Chondrocyte (in vitro differentiated cells): ENCODE data around the gene LIPK. TPM values are rescaled to one million over a fixed set of nuclear protein-coding genes. Genes with fewer than 3 reads are reported as not detected.
"Not testable (repeated sequence)": the region's sequence is repeated elsewhere in the genome, so short reads cannot be mapped to it uniquely, and the experiment has no call there.

Source experiments
- DNase-seq: peaks from one replicate; pipeline ENCODE4 v3.0.0; 2021; ENCODE audit warnings: mixed read lengths, low spot score
- H3K27ac Mint-ChIP-seq: one replicate; pipeline ENCODE4 v1.8.0; 2021; ENCODE audit warnings: mild to moderate bottlenecking, moderate library complexity, mixed read lengths; ENCODE audit not compliant: unreplicated experiment
- H3K27me3 Mint-ChIP-seq: 2 replicates; pipeline ENCODE4 v1.8.0; 2021; ENCODE audit warnings: low read depth, mixed read lengths
- H3K36me3 Mint-ChIP-seq: 2 replicates; pipeline ENCODE4 v1.8.0; 2021; ENCODE audit warnings: low read depth, mixed read lengths
- H3K4me1 Mint-ChIP-seq: 2 replicates; pipeline ENCODE4 v1.8.0; 2021; ENCODE audit warnings: low read depth, mild to moderate bottlenecking, mixed read lengths
- H3K4me3 Mint-ChIP-seq: one replicate; pipeline ENCODE4 v1.8.0; 2021; ENCODE audit warnings: mild to moderate bottlenecking, moderate library complexity, mixed read lengths; ENCODE audit not compliant: unreplicated experiment
- H3K9me3 Mint-ChIP-seq: 2 replicates; pipeline ENCODE4 v1.8.0; 2021; ENCODE audit warnings: low read depth, mixed read lengths
- CTCF ChIP-seq: fragments of 200-600 bp; sonication (generic); IDR thresholded peaks from 2 replicates; pipeline ENCODE4 v1.5.0; 2021; ENCODE audit warnings: antibody characterized with exemption, mild to moderate bottlenecking, moderate library complexity
- total RNA-seq: library from RNA; stranded (reverse); gene quantifications from 3 replicates; pipeline ENCODE4 v1.2.1, GENCODE V29; 2021

LIPK gene
- total RNA-seq, 1 donor from 2014 or later: not detected

DNA sequence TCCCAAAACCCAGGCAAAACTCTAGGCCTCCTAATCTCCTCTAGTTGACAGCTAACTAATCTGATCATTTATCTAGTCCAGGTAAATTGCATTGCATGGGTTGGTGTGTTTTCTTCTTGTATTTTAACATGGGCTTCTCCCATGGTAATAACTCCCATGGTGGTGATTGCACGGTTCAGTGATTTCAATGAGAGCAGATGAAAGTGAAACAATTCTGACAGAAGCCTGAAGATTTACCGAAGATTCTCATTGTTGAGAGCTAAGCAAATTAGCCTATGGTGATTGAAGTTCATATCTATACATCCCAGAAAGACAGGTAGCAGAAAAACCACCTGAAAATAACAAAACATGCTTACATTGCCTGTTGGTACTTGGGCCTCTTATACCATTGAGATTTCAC is 27.2 kb downstream of the LIPK start:
- H3K9me3 Mint-ChIP-seq: no peaks in the 10 kb centered on the region
- no peaks in the 10 kb centered on the region for H3K36me3 Mint-ChIP-seq
- H3K4me3 Mint-ChIP-seq: no peak overlapping the region
- TF ChIP-seq CTCF: no peak
- H3K27ac Mint-ChIP-seq: no peak overlapping the region
- DNase-seq: no peak
- H3K27me3 Mint-ChIP-seq: peaks cover 7% of the 10 kb centered on the region
- H3K4me1 Mint-ChIP-seq: no peaks in the 10 kb centered on the region

GRCh38 chr10:88735661-88736060 is 29.6 kb downstream of the LIPK start:
- Mint-ChIP-seq H3K4me1 (no peaks in the 10 kb centered on the region), H3K9me3 (no peaks in the 10 kb centered on the region), H3K36me3 (no peaks in the 10 kb centered on the region), H3K27me3 (peaks cover 10% of the 10 kb centered on the region), H3K4me3 (no peak overlapping the region), H3K27ac (no peak overlapping the region)
- no peak for DNase-seq
- no peak for TF ChIP-seq CTCF

DNA sequence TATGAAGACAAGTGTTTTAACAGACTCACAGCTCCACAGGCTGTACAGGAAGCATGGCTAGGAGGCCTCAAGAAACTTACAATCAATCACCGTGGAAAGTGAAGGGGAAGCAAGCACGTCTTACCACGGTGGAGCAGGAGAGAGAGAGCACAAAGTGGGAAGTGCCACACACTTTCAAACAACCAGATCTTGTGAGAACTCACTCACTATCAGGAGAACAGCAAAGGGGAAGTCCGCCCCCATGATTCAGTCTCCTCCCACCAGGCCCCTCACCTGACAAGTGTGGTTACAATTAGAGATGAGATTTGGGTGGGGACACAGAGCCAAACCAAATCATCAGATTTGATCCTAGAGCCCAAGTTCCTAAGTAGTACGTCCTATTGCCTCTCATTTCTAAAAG is 35.9 kb downstream of the LIPK start:
- not testable (repeated sequence) for DNase-seq, H3K27ac Mint-ChIP-seq, H3K4me3 Mint-ChIP-seq, H3K4me1 Mint-ChIP-seq, H3K36me3 Mint-ChIP-seq
- Mint-ChIP-seq H3K9me3 (peaks cover 18% of the 10 kb centered on the region), H3K27me3 (peaks cover 33% of the 10 kb centered on the region)

DNA sequence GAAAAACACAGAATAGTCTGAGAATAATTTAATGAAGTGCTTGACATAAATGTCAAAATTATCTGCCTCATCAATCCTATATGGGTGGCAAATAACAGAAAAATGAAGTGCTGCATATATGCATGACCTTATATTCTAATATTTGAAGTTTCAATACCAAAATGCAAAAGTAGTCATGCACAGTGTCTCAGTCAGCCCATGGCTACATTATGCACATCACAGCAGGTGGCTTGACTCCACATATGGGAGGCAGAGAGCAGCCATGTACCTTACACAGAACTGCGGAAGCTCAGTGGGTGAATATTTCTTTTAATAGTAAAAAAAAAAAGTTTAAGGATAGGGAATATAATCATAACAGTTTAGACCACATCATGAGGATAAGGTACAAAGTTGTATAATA is 36.4 kb downstream of the LIPK start:
- no peak for DNase-seq
- H3K4me3 Mint-ChIP-seq: no peak overlapping the region
- H3K27me3 Mint-ChIP-seq: peaks cover 35% of the 10 kb centered on the region
- no peak overlapping the region for H3K27ac Mint-ChIP-seq
- TF ChIP-seq CTCF: no peak
- no peaks in the 10 kb centered on the region for H3K36me3 Mint-ChIP-seq
- no peaks in the 10 kb centered on the region for H3K4me1 Mint-ChIP-seq
- peaks cover 18% of the 10 kb centered on the region for H3K9me3 Mint-ChIP-seq

DNA sequence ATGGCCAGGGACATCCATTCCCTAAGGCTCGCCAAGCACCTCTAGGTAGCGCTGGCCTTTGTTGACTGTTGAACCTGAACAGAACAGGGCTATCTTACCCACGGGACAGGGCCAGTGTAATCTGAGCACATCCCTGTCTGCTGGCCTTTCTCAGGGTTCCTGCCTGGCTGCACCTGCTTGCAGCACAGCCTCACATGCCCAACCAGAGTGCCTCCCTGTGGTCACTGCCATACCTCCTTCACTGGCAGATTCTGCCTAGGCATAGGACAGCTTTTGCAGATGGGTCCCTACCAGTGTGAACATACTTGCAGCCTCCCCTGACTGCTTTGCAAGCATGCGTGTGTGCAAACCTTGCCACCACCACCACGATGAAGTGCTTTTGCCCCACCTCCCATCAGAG is 38.0 kb downstream of the LIPK start:
- no peak overlapping the region for H3K4me3 Mint-ChIP-seq
- no peak overlapping the region for H3K27ac Mint-ChIP-seq
- H3K4me1 Mint-ChIP-seq: no peaks in the 10 kb centered on the region
- peaks cover 26% of the 10 kb centered on the region for H3K9me3 Mint-ChIP-seq
- no peak for TF ChIP-seq CTCF
- DNase-seq: no peak
- H3K36me3 Mint-ChIP-seq: no peaks in the 10 kb centered on the region
- H3K27me3 Mint-ChIP-seq: peaks cover 30% of the 10 kb centered on the region

- Mint-ChIP-seq H3K4me1 (no peaks in the 10 kb centered on the region), H3K9me3 (peaks cover 37% of the 10 kb centered on the region), H3K27me3 (peaks cover 29% of the 10 kb centered on the region), H3K4me3 (no peak overlapping the region), H3K36me3 (no peaks in the 10 kb centered on the region), H3K27ac (no peak overlapping the region)
- no peak for TF ChIP-seq CTCF
- no peak for DNase-seq
Measured at GRCh38 chr10:88745633-88746032, 39.6 kb downstream of the LIPK start.
